K562 (cell line): ENCODE results near the gene TTYH2. TPM values are rescaled to one million over a fixed set of nuclear protein-coding genes. Genes with fewer than 3 reads are reported as not detected.
A peak's percentile ranks its signal among the peaks of the same experiment; 100 is the strongest.

Experiments
- ADNP ChIP-seq: fragments of 200-800 bp; sonication (Bioruptor generic); IDR thresholded peaks from 2 replicates; pipeline ENCODE4 v1.6.1; 2016; ENCODE audit warnings: missing genetic modification characterization, missing compliant biosample characterization
- BMI1 ChIP-seq: fragments of 150-350 bp; IDR thresholded peaks from 2 replicates; pipeline ENCODE4 v1.6.1; 2014; ENCODE audit warnings: low read length
- CBX2 ChIP-seq: fragments of 200-600 bp; sonication (generic); IDR thresholded peaks from one replicate; pipeline ENCODE4 v1.6.1; 2012; ENCODE audit warnings: mild to moderate bottlenecking, low read length, inconsistent platforms; ENCODE audit not compliant: insufficient read depth, poor library complexity, severe bottlenecking
- DDX20 ChIP-seq: fragments of 450-650 bp; IDR thresholded peaks from 2 replicates; pipeline ENCODE4 v1.6.1; 2016; ENCODE audit warnings: missing genetic modification characterization, low read depth, mild to moderate bottlenecking, missing compliant biosample characterization, moderate library complexity
- EP400 ChIP-seq: fragments of 450-650 bp; IDR thresholded peaks from 2 replicates; pipeline ENCODE4 v1.6.1; 2017; ENCODE audit warnings: antibody characterized with exemption, mild to moderate bottlenecking, moderate library complexity
- HDAC2 ChIP-seq: fragments of 450-650 bp; IDR thresholded peaks from 2 replicates; pipeline ENCODE4 v1.6.1; 2016; ENCODE audit warnings: mild to moderate bottlenecking
- HDGF ChIP-seq: fragments of 450-650 bp; IDR thresholded peaks from 2 replicates; pipeline ENCODE4 v1.6.1; 2016
- JUND ChIP-seq, 2 experiments: IDR thresholded peaks; 2 replicates in 1 of 2; 3 replicates in 1 of 2; pipeline ENCODE4 v1.6.1; 2011; ENCODE audit warnings: borderline replicate concordance in 2 of 2, low read depth in 2 of 2, low read length in 2 of 2, improper control_type of control experiment in 1 of 2, missing biosample characterization in 1 of 2, missing genetic modification characterization in 1 of 2, missing genetic modification reagents in 1 of 2
- L3MBTL2 ChIP-seq: fragments of 450-650 bp; IDR thresholded peaks from 2 replicates; pipeline ENCODE4 v1.6.1; 2016; ENCODE audit warnings: mild to moderate bottlenecking, moderate library complexity
- NCOA4 ChIP-seq: fragments of 450-650 bp; IDR thresholded peaks from 2 replicates; pipeline ENCODE4 v1.6.1; 2018; ENCODE audit warnings: mild to moderate bottlenecking; ENCODE audit not compliant: partially characterized antibody
- NFATC3 ChIP-seq: fragments of 450-650 bp; IDR thresholded peaks from 2 replicates; pipeline ENCODE4 v1.6.1; 2017; ENCODE audit warnings: mild to moderate bottlenecking
- PHF21A ChIP-seq: fragments of 450-650 bp; IDR thresholded peaks from 2 replicates; pipeline ENCODE4 v1.6.1; 2017; ENCODE audit warnings: low read depth, borderline replicate concordance
- POLR2AphosphoS5 ChIP-seq: IDR thresholded peaks from 2 replicates; pipeline ENCODE4 v1.6.1; 2011; ENCODE audit warnings: mild to moderate bottlenecking, low read depth, low read length, moderate library complexity; ENCODE audit not compliant: control insufficient read depth, insufficient read depth
- RBM14 ChIP-seq: fragments of 200-400 bp; formaldehyde crosslinking; IDR thresholded peaks from 2 replicates; pipeline ENCODE4 v1.6.1; 2018; ENCODE audit warnings: low read depth, mild to moderate bottlenecking, low read length, moderate library complexity, borderline replicate concordance; ENCODE audit not compliant: insufficient read depth
- RFX1 ChIP-seq: fragments of 450-650 bp; IDR thresholded peaks from 2 replicates; pipeline ENCODE4 v1.6.1; 2016; ENCODE audit warnings: mild to moderate bottlenecking, moderate library complexity
- SFPQ ChIP-seq: fragments of 200-400 bp; formaldehyde crosslinking; IDR thresholded peaks from 2 replicates; pipeline ENCODE4 v1.6.1; 2017; ENCODE audit warnings: mild to moderate bottlenecking, low read depth, low read length, moderate library complexity
- SMARCA4 ChIP-seq: fragments of 450-650 bp; IDR thresholded peaks from 2 replicates; pipeline ENCODE4 v1.6.1; 2016
- SMARCC2 ChIP-seq: fragments of 450-650 bp; IDR thresholded peaks from 2 replicates; pipeline ENCODE4 v1.6.1; 2017; ENCODE audit warnings: antibody characterized with exemption, moderate library complexity, mild to moderate bottlenecking, low read depth
- SMARCE1 ChIP-seq: fragments of 450-650 bp; IDR thresholded peaks from 2 replicates; pipeline ENCODE4 v1.7.1; 2016; ENCODE audit warnings: mild to moderate bottlenecking
- SRSF7 ChIP-seq: fragments of 200-400 bp; formaldehyde crosslinking; optimal IDR thresholded peaks from 2 replicates; pipeline ENCODE3; 2017; ENCODE audit warnings: mild to moderate bottlenecking, low read depth, low read length
- STAT5B ChIP-seq: fragments of 250-450 bp; sonication (Bioruptor Pico); IDR thresholded peaks from 2 replicates; pipeline ENCODE4 v1.8.0; 2021; ENCODE audit warnings: mild to moderate bottlenecking, inconsistent platforms
- ZFP1 ChIP-seq: fragments of 450-650 bp; formaldehyde crosslinking; IDR thresholded peaks from 2 replicates; pipeline ENCODE4 v1.4.0; 2020; ENCODE audit warnings: mild to moderate bottlenecking, mixed read lengths
- ZKSCAN3 ChIP-seq: fragments of 250-450 bp; sonication (Bioruptor Pico); IDR thresholded peaks from 2 replicates; pipeline ENCODE4 v1.4.0; 2020
- ZNF24 ChIP-seq: fragments of 450-650 bp; IDR thresholded peaks from 2 replicates; pipeline ENCODE4 v1.6.1; 2016
- ZNF274 ChIP-seq: IDR thresholded peaks from 2 replicates; pipeline ENCODE4 v1.6.1; 2011; ENCODE audit warnings: low read depth, mild to moderate bottlenecking, low read length, moderate library complexity, borderline replicate concordance
- ZNF512 ChIP-seq: IDR thresholded peaks from 2 replicates; pipeline ENCODE4 v1.6.1; 2016; ENCODE audit warnings: missing genetic modification characterization, missing compliant biosample characterization
- ZNF830 ChIP-seq: fragments of 250-450 bp; sonication (Bioruptor Pico); IDR thresholded peaks from 2 replicates; pipeline ENCODE4 v1.5.0; 2021; ENCODE audit warnings: mild to moderate bottlenecking
- polyA plus RNA-seq, 8 experiments: library from polyadenylated mRNA; depleted of rRNA in 4 of 8; stranded (reverse) in 5 of 8; unstranded in 3 of 8; fragments of >200 nt; fragmentation: Nextera tagmentation in 2 of 8; fragmentation: Illumina TruSeq in 1 of 8; extraction: Ambion mirVana in 2 of 8; extraction: Trizol in 1 of 8; gene quantifications; 2 replicates each; pipeline versions ENCODE4 v1.2.1 to v1.2.3, GENCODE V29; 2011 to 2014; ENCODE audit warnings: inconsistent platforms in 1 of 8, missing spikeins in 1 of 8
- total RNA-seq, 7 experiments: library from RNA; depleted of rRNA in 6 of 7; stranded (reverse); fragments of >200 nt in 6 of 7; fragmentation: Illumina TruSeq in 2 of 7; extraction: Trizol in 2 of 7; gene quantifications; 2 replicates each; pipeline versions ENCODE4 v1.2.1 to v1.2.3, GENCODE V29; 2011 to 2021; ENCODE audit warnings: low replicate concordance in 1 of 7

Gene TTYH2
- total and polyA plus RNA-seq, 9 of the 15 experiments (the other 6 are each of a cell fraction or from before 2014, with no cell fraction given) = 0.03 to 2.0 (median 0.91) TPM

GRCh38 chr17:74295625-74296547, 82.5 kb downstream of the TTYH2 start (continued):
- TF ChIP-seq PHF21A (no peak), HDGF (no peak), STAT5B (no peak), SFPQ (no peak), DDX20 (no peak), JUND (IDR thresholded peaks at IDR 0.05; ENCODE audit: borderline replicate concordance, low read depth, low read length) (peak; percentile 93), JUND (tag; IDR thresholded peaks at IDR 0.05; ENCODE audit: borderline replicate concordance, low read depth, low read length) (peak; percentile 92; the same call in 2 of the 3 replicates), BMI1 (no peak), HDAC2 (0 out of 2 replicates have a peak, but pooled peaks have one; percentile 23), ZNF24 (no peak), ZFP1 (CRISPR knock-in tag) (no peak), NCOA4 (peak; percentile 33), RBM14 (no peak), SMARCC2 (peak; percentile 30; the same call in 1 of the 2 replicates), POLR2AphosphoS5 (no peak), ZKSCAN3 (CRISPR knock-in tag) (no peak), RFX1 (no peak), ZNF274 (no peak), SRSF7 (no peak), ADNP (0 out of 2 replicates have a peak, but pooled peaks have one; percentile 16), ZNF830 (no peak), NFATC3 (0 out of 2 replicates have a peak, but pooled peaks have one; percentile 61), CBX2 (no peak), L3MBTL2 (peak; percentile 47), SMARCE1 (peak; percentile 42; the same call in 1 of the 2 replicates), EP400 (no peak; the same call in 1 of the 2 replicates), ZNF512 (tag) (peak; percentile 43; the same call in 1 of the 2 replicates), SMARCA4 (peak; percentile 68)
